Measurements from ENCODE around the gene LAG3. TPM values are rescaled to one million over a fixed set of nuclear protein-coding genes. Genes with fewer than 3 reads are reported as not detected.
"Not testable (repeated sequence)": the region's sequence is repeated elsewhere in the genome, so short reads cannot be mapped to it uniquely, and the experiment has no call there.

Gene LAG3
- total RNA-seq, 1 donor from 2014 or later: 7.3 TPM

GRCh38 chr12:6742834-6743233 is 29.5 kb upstream of the LAG3 start:
- Mint-ChIP-seq H3K4me3 (ENCODE audit: unreplicated experiment) (no peak overlapping the region), H3K27me3 (ENCODE audit: unreplicated experiment) (peaks cover 6% of the 10 kb centered on the region), H3K36me3 (ENCODE audit: unreplicated experiment) (peaks cover 4% of the 10 kb centered on the region), H3K9me3 (ENCODE audit: unreplicated experiment) (no peaks in the 10 kb centered on the region), H3K4me1 (ENCODE audit: low read depth, unreplicated experiment) (no peaks in the 10 kb centered on the region), H3K27ac (ENCODE audit: unreplicated experiment) (no peak overlapping the region)
- DNase-seq: no peak
- no peak for TF ChIP-seq CTCF (IDR thresholded peaks at IDR 0.05; ENCODE audit: partially characterized antibody, unreplicated experiment)

GRCh38 chr12:6743300-6743699 is 29.0 kb upstream of the LAG3 start:
- H3K9me3 Mint-ChIP-seq (ENCODE audit: unreplicated experiment); H3K27ac Mint-ChIP-seq (ENCODE audit: unreplicated experiment): not testable (repeated sequence)

GRCh38 chr12:6745741-6746525 is 26.4 kb upstream of the LAG3 start:
- TF ChIP-seq CTCF (IDR thresholded peaks at IDR 0.05; ENCODE audit: partially characterized antibody, unreplicated experiment): no peak
- no peak for DNase-seq
- Mint-ChIP-seq H3K4me3 (ENCODE audit: unreplicated experiment) (no peak overlapping the region), H3K27ac (ENCODE audit: unreplicated experiment) (peak overlapping the region; percentile 52), H3K36me3 (ENCODE audit: unreplicated experiment) (peaks cover 13% of the 10 kb centered on the region), H3K9me3 (ENCODE audit: unreplicated experiment) (no peaks in the 10 kb centered on the region), H3K27me3 (ENCODE audit: unreplicated experiment) (peaks cover 8% of the 10 kb centered on the region), H3K4me1 (ENCODE audit: low read depth, unreplicated experiment) (peaks cover 1% of the 10 kb centered on the region)

More at GRCh38 chr12:6743300-6743699, 29.0 kb upstream of the LAG3 start:
- H3K36me3 Mint-ChIP-seq (ENCODE audit: unreplicated experiment); H3K27me3 Mint-ChIP-seq (ENCODE audit: unreplicated experiment); H3K4me1 Mint-ChIP-seq (ENCODE audit: low read depth, unreplicated experiment); H3K4me3 Mint-ChIP-seq (ENCODE audit: unreplicated experiment); DNase-seq: not testable (repeated sequence)

- Mint-ChIP-seq H3K27ac (ENCODE audit: unreplicated experiment) (peak overlapping the region; percentile 43), H3K27me3 (ENCODE audit: unreplicated experiment) (peaks cover 8% of the 10 kb centered on the region), H3K4me1 (ENCODE audit: low read depth, unreplicated experiment) (peaks cover 4% of the 10 kb centered on the region), H3K36me3 (ENCODE audit: unreplicated experiment) (peaks cover 14% of the 10 kb centered on the region), H3K9me3 (ENCODE audit: unreplicated experiment) (peaks cover 3% of the 10 kb centered on the region), H3K4me3 (ENCODE audit: unreplicated experiment) (no peak overlapping the region)
- no peak for DNase-seq
- no peak for TF ChIP-seq CTCF (IDR thresholded peaks at IDR 0.05; ENCODE audit: partially characterized antibody, unreplicated experiment)
Measured at GRCh38 chr12:6747216-6747615, 25.1 kb upstream of the LAG3 start.

GRCh38 chr12:6748761-6749160 is 23.6 kb upstream of the LAG3 start:
- H3K27me3 Mint-ChIP-seq (ENCODE audit: unreplicated experiment): peaks cover 11% of the 10 kb centered on the region
- H3K9me3 Mint-ChIP-seq (ENCODE audit: unreplicated experiment): peaks cover 8% of the 10 kb centered on the region
- no peak for TF ChIP-seq CTCF (IDR thresholded peaks at IDR 0.05; ENCODE audit: partially characterized antibody, unreplicated experiment)
- no peak overlapping the region for H3K4me3 Mint-ChIP-seq (ENCODE audit: unreplicated experiment)
- peaks cover 5% of the 10 kb centered on the region for H3K4me1 Mint-ChIP-seq (ENCODE audit: low read depth, unreplicated experiment)
- H3K27ac Mint-ChIP-seq (ENCODE audit: unreplicated experiment): no peak overlapping the region
- peaks cover 14% of the 10 kb centered on the region for H3K36me3 Mint-ChIP-seq (ENCODE audit: unreplicated experiment)
- DNase-seq: no peak

Data from glutamatergic neuron (in vitro differentiated cells).